ENCODE results near the gene TLE7. TPM values are rescaled to one million over a fixed set of nuclear protein-coding genes. Genes with fewer than 3 reads are reported as not detected.

TLE7 gene
- total RNA-seq, 1 experiment from 2014 or later, result not detected

DNA sequence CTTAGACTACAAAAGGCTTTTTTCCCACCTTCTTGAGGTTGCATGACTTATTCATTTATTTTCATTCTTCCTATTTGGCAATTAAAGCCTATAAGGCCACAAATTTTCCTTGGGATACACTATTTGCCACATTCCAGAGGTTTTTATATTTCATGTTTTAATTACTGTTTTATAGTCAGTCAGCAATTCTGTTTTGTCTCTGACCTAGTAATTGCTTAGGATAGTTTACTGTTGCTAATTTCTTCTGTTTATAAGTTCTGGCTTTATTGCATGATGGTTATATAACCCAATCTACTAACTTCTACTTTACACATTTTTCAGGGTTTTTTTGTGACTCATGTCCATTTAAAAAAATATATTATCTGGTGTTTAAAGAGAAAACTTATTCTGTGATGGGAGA is 17.7 kb upstream of the TLE7 start:
- Histone ChIP-seq H3K4me1 (replicated peaks; ENCODE audit: insufficient read depth) (peaks cover 16% of the 10 kb centered on the region), H3F3A (ENCODE audit: insufficient read depth, low read depth) (no peaks in the 10 kb centered on the region), H4K20me1 (ENCODE audit: insufficient read depth) (no peaks in the 10 kb centered on the region), H3K27me3 (ENCODE audit: insufficient read depth, low read depth) (no peaks in the 10 kb centered on the region), H3K36me3 (ENCODE audit: low read depth) (no peaks in the 10 kb centered on the region), H3K79me2 (ENCODE audit: low read depth) (peaks cover 18% of the 10 kb centered on the region), H3K4me2 (no peak overlapping the region), H3K27ac (no peak overlapping the region), H3K9me3 (ENCODE audit: insufficient read depth, low read depth) (no peaks in the 10 kb centered on the region), H3K9me2 (ENCODE audit: insufficient read depth) (no peaks in the 10 kb centered on the region), H2AFZ (no peak overlapping the region), H3K4me3 (no peak overlapping the region)
- no peak for DNase-seq
- TF ChIP-seq EZH2 (IDR thresholded peaks at IDR 0.05; ENCODE audit: low read depth), result no peak
- TF ChIP-seq, protein P1, sequence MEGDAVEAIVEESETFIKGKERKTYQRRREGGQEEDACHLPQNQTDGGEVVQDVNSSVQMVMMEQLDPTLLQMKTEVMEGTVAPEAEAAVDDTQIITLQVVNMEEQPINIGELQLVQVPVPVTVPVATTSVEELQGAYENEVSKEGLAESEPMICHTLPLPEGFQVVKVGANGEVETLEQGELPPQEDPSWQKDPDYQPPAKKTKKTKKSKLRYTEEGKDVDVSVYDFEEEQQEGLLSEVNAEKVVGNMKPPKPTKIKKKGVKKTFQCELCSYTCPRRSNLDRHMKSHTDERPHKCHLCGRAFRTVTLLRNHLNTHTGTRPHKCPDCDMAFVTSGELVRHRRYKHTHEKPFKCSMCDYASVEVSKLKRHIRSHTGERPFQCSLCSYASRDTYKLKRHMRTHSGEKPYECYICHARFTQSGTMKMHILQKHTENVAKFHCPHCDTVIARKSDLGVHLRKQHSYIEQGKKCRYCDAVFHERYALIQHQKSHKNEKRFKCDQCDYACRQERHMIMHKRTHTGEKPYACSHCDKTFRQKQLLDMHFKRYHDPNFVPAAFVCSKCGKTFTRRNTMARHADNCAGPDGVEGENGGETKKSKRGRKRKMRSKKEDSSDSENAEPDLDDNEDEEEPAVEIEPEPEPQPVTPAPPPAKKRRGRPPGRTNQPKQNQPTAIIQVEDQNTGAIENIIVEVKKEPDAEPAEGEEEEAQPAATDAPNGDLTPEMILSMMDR (conservative IDR thresholded peaks at IDR 0.05), result no peak
- CTCF ChIA-PET, result no interaction called here
- POLR2A ChIA-PET (ENCODE audit: unreplicated experiment), result no interaction called here
- BruUV-seq (replicated peaks), result no TSS peak
- intact Hi-C loops (cut with micrococcal nuclease; ENCODE audit: unreplicated experiment), result no loop called here

DNA sequence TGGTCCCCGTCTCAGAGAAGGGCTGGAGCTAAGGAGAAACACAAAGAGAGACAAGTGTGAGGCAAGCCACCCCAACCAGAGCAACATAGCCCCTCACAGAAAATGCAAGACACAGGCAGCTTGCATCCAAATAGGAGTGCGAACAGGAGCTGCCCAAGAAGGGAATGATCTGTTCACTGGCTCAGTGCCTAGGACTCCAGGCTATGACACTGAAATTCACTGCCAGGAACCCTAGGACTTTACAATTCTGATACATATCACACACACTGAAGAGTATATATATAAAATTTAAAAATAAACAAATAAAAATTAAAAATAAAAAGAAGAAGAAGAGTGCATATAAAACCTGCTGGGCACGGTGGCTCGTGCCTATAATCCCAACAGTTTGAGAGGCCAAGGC is 14.9 kb upstream of the TLE7 start:
- intact Hi-C loops (cut with micrococcal nuclease; ENCODE audit: unreplicated experiment), result no loop called here

DNA sequence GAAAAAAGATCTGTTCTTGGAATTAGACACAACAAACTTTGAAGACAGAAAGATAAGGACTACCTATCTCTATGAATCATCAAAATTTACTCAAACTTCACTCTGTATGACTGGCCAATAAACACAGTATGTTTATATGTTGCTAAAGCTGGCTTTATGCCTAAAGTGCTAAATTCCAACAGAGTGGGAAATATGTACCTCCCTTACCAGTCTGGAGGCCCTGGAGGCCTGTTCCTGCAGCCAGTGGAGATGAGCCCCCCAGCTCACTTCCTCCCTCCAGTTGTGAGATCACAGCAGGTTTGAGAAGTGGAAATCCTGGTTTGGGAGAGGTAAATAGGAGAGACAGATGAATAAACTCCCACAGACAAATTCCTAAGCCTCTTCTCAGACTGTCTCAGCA is 11.2 kb upstream of the TLE7 start:
- Histone ChIP-seq H3K27me3 (ENCODE audit: insufficient read depth, low read depth) (no peaks in the 10 kb centered on the region), H3K9me3 (ENCODE audit: insufficient read depth, low read depth) (peaks cover 30% of the 10 kb centered on the region), H3F3A (ENCODE audit: insufficient read depth, low read depth) (no peaks in the 10 kb centered on the region; the same call in 1 of the 2 replicates), H3K79me2 (ENCODE audit: low read depth) (no peaks in the 10 kb centered on the region), H3K4me3 (no peak overlapping the region), H2AFZ (no peak overlapping the region), H3K9me2 (ENCODE audit: insufficient read depth) (no peaks in the 10 kb centered on the region), H3K36me3 (ENCODE audit: low read depth) (peaks cover 50% of the 10 kb centered on the region), H3K27ac (no peak overlapping the region), H3K4me2 (no peak overlapping the region), H3K4me1 (replicated peaks; ENCODE audit: insufficient read depth) (no peaks in the 10 kb centered on the region), H4K20me1 (ENCODE audit: insufficient read depth) (no peaks in the 10 kb centered on the region)
- intact Hi-C loops (cut with micrococcal nuclease; ENCODE audit: unreplicated experiment), result no loop called here
- ChIA-PET CTCF (no interaction called here), POLR2A (ENCODE audit: unreplicated experiment) (no interaction called here)
- no TSS peak for BruUV-seq (replicated peaks)
- no peak for TF ChIP-seq EZH2 (IDR thresholded peaks at IDR 0.05; ENCODE audit: low read depth)
- TF ChIP-seq, protein P1 (conservative IDR thresholded peaks at IDR 0.05), result no peak
- DNase-seq, result no peak

More for the DNA sequence above, 14.9 kb upstream of the TLE7 start:
- Histone ChIP-seq H3K27ac (no peak overlapping the region), H3K27me3 (ENCODE audit: insufficient read depth, low read depth) (no peaks in the 10 kb centered on the region), H3K4me2 (no peak overlapping the region), H3K79me2 (ENCODE audit: low read depth) (peaks cover 16% of the 10 kb centered on the region), H2AFZ (no peak overlapping the region), H3K4me1 (replicated peaks; ENCODE audit: insufficient read depth) (peaks cover 11% of the 10 kb centered on the region), H4K20me1 (ENCODE audit: insufficient read depth) (no peaks in the 10 kb centered on the region), H3F3A (ENCODE audit: insufficient read depth, low read depth) (no peaks in the 10 kb centered on the region), H3K9me2 (ENCODE audit: insufficient read depth) (no peaks in the 10 kb centered on the region), H3K36me3 (ENCODE audit: low read depth) (peaks cover 15% of the 10 kb centered on the region; the same call in 1 of the 2 replicates), H3K4me3 (no peak overlapping the region), H3K9me3 (ENCODE audit: insufficient read depth, low read depth) (0 out of 2 replicates have a peak, but pooled peaks cover 6% of the 10 kb centered on the region)
- no TSS peak for BruUV-seq (replicated peaks)
- CTCF ChIA-PET, result no interaction called here
- TF ChIP-seq EZH2 (IDR thresholded peaks at IDR 0.05; ENCODE audit: low read depth), result no peak
- TF ChIP-seq, protein P1 (conservative IDR thresholded peaks at IDR 0.05), result no peak
- DNase-seq, result no peak
- POLR2A ChIA-PET (ENCODE audit: unreplicated experiment), result no interaction called here
